GM04504 (cell line): ENCODE results near the gene CEP104.

Experiments
- DNase-seq: peaks from one replicate; pipeline ENCODE4 v3.0.0-alpha.2; 2012; ENCODE audit warnings: low read depth

CEP104 gene

DNA sequence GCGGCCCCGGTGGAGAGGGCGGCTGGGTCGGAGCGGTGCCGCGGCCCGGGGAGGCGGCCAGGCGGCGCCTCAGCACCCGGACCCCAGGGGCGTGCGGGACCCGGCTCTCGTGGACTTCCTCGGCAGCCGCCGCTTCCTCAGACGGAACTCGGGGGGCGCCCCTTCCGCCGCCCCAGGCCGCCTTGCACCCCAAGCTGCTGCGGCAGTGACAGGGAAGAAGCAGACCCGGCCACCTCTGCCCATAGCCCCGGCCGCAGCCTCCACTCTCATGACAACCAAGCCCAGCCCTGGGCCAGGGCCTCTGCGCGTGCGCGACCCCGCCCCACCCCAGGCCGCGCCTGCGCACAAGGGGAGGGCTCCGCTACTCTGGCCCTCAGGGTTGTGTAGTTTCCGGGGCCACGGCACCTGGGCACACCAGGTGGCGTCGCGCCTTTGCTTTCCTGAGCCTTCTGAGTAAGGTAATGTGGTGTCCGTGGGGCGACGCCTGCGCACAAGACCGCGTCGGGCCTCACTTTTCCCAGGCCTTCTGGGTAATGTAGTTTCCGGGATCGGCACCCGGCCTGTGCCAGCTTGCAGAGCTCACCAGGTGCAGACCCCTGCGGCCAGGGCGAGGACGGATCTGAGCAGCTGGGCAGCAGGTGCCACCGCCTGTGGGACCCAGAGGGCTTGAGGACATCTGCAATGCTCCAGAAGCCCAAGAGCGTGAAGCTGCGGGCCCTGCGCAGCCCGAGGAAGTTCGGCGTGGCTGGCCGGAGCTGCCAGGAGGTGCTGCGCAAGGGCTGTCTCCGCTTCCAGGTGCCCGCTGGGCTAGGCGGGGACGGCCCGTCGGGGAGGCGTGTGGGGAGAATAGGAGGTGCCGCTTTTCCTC is at the start of gene CEP104, which contains the start of gene DFFB:
Gene CEP104 (minus strand): TSS at position 289 of the 868 bp plus-strand sequence. CDS start 4,804 bp downstream, outside the sequence.
Gene DFFB (plus strand): TSS at position 554 of the 868 bp plus-strand sequence. CDS start 128 bp downstream, at position 682.
- DNase-seq: peak; percentile 48

DNA sequence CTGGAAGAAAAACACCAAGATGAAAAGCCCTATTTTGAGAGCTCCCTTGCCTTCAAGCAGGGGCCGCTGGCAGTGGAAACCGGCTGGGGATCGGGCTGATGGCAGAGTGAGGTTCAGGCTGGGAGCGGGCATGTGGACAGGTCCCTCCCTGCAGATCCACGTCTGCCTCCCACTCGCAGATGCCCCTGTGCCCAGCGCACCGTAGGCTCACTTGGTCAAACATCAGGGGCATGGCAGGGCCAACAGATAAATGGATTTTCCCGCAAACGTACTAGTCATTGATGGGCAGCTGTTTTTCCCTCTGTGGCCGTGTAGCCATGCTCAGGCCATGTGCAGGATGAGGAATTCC is 49.6 kb upstream of the CEP104 start:
- DNase-seq: no peak

DNA sequence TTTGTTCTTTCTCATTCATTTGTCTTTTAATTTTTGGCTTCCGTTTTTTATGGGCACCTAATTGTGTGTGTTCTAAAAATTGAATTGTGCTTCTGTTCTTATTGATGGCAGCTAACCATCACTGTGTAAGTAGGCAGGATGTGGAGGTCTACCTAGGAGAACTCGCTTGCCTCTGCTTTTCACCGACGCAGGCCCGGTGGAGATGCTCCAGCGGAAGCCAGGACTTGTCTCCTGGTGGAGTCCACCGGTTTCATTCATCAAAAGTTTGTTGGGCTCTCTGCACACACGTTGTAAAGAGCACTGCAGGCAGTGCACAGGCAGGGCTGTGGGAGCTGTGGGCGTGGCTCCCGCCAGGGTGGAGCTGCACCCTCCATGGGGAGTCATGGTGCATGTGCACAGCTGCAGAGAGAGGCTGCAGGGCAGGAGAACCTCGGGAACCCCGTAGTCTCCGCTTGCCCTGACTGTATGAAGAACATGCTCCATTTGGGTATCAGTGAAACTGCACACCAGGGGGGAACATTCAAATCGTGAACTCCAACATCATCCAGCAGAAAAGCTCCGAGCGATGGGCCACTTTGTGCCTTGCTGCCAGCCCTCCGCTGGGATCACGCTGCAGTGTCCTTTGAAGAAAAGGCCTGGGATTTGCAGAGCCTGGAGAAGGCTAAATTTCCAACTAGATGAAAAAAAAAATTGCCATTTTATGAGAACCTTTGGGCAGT is 49.1 kb upstream of the CEP104 start:
- no peak for DNase-seq

DNA sequence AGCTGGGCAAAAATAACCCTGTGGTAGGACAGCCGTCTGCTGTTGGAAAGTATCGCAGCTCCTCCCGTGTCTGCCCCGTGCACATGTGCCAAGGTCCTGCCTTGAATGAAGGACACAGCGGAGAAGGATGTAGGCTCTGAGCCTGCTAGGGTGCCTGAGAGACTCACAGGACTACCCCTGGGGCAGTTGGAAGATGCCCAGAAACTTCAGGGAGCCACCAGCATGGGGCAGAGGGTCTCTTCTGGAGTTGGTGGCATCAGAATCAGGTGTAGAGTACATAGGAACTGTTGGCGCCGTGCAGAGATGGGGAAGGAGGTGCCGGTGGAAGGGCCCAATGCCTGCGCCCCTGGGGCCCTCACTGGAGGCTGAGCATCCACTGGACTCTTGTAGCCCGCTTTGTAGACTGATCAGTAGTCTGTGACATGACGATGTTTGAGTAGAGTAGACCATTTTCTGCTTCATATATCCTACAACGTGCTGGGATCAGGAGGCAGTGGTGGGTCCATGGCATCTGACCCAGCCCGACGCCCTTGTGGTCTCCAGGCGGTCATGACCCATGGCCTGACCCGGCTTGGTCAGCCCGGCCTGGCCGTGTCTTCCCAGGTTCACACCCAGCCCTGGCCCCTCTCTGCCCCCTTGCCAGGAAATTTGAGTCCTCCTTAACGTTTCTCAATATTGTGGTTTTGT is 48.4 kb upstream of the CEP104 start:
- no peak for DNase-seq

DNA sequence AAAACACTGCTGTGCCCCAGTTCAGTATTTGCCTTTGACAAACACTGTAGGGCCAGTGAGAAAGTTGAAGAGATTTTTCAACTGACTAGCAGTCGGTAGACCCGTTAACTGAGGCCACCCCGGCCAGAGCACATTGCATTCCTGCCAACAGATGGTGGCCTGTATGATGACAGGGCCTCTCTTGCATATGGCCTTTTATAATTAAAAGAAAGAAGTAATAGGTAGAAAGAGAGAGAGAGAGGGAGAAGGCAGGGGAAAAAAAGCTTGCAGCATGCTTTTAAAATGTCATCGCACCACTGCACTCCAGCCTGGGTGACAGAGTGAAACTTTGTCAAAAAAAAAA is 47.8 kb upstream of the CEP104 start:
- DNase-seq: no peak

DNA sequence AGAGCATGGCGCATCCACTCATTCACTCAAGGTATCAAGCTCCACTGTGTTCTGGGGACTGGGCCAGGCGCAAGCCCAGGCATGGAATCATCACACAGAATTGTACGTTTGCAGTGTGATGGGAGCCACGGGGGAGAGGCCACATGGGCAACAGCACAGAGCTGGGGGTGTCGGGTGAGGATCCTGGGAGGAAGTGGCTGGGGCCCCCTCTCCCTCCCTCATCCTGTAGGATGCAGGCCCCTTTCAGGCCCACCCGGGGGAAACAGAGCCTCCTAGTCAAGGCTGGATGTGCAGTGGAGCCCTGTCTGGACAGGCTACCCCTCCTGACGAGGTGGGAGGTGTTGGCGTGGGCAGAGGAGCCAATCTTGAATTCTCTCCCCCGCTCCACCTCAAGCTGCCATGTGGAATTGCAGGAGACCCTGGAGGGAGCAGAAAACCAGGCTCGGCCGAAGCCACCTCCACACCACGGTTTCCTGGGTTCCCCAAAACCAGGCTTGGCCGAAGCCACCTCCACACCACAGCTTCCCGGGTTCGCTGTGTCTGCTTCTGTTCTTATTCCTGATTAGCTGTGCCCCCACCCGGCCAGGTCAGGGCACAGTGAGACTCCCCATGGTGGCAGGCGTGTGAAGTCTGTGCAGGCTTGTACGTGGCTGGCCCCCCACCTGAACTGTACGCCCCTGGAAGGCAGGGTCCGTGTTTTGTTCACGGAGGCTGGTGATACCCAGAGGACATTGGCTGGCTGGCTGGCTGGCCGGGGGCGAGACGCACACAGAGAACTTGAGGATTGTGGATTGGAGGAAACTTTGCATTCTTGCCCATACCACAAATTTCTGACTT is 47.2 kb upstream of the CEP104 start:
- no peak for DNase-seq

DNA sequence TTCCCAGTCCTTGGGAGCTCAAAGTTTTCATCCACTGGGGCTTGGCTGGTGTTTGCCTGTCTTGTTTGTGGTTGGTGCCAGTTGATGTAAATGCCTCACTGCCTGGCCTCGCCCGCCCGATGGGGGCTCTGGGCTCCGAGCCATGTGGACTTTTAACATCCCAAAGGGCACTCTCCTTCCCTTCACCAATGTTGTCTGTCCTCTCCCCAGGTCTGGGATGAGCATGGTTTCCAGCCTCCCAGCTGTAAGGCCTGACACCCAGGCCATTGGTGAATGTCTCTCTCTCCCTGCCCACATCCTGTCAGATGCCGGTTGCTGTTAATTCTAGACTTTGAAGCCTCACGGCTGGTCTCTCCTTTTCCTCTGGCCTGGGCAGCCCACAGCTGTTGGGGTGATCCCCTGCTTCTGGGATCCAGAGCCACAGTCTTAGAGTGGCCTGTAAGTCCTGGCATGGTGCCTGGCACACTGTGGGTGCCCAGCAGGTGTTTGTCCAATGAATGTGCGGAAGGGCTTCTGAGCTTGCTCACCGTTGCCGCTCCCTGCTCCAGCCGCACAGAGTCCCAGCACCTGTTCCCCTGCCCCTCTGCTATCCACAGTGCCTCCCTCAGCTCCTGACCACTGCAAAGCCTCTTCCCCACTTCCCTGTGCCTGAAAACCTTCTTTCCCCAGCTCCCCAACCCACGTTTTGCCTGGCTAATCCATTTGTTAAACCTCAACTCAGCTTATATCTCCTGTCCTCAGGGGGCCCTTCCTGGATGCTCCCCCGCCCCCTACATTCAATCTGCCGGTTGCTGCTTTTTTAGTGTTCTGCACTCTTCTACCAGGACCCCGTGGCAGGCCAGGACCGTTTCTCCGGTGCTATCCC is 46.4 kb upstream of the CEP104 start:
- no peak for DNase-seq

DNA sequence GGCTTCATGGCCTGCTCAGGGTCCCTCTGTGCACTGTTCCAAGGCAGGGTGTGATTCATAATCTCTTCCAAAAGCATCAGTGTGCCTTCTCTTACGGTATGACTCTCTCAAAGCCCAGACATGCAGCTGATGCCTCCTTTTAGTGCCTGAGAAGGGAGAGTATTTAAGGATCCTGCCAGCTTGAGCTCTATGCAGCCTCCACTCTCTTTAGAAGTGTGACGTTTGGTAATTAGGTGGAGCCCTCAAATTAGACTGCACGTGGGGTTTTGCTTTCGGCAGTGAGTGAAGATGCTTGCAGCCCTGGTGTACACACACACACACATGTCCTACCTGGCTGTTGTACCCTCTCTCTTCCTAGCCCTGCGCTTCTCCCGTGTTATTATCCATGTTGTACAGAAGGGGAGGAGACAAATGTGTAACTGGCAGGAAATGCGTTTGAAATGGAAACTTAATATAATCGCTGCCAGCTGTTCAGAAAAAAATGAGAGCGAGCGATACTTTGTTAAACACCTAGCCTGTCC is 45.6 kb upstream of the CEP104 start:
- DNase-seq: no peak

DNA sequence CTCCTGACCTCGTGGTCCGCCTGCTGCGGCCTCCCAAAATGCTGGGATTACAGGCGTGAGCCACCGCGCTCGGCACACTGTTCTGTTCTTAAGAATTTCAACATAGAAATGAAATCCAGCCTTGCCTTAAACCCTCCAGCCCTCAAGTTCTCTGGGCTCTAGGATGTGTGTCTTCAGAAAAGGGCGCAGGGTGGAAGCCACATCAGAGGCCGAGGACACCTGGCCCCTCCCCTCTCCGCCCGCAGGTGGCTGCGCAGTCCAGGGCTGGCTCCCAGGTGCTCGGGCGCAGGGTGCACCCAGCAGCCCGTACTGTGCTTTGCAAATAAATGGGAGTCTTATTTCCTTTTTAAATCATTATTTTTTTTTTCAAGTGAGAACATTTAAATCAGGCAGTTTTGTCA is 45.1 kb upstream of the CEP104 start:
- DNase-seq: no peak

DNA sequence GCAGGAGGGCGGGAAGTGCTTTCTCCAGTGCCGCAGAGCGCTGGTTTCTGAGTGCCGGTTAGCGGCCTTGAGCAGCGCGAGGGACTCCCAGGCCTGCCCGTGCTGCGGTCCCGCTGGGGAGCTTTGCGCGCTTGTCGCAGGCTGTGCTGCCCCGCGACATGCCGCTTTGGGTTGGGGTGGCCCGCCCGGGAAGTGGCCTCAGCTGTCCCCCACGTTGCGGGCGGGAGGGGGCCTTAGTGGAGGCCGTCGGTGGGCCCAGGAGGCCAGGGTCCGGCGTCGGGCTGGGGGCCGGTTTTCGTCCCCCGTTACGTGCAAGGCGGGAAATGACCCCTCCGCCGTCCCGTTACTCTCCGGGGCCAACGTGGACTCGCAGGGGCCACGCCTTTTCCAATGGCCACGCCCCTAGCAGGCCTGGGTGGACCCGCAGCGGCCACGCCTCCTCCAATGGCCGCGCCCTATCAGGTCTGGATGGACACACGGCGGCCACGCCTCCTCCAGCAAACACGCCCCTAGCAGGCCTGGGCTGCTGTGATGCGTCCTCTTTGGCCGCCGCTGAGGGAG is 44.0 kb upstream of the CEP104 start:
- DNase-seq: peak; percentile 94

DNA sequence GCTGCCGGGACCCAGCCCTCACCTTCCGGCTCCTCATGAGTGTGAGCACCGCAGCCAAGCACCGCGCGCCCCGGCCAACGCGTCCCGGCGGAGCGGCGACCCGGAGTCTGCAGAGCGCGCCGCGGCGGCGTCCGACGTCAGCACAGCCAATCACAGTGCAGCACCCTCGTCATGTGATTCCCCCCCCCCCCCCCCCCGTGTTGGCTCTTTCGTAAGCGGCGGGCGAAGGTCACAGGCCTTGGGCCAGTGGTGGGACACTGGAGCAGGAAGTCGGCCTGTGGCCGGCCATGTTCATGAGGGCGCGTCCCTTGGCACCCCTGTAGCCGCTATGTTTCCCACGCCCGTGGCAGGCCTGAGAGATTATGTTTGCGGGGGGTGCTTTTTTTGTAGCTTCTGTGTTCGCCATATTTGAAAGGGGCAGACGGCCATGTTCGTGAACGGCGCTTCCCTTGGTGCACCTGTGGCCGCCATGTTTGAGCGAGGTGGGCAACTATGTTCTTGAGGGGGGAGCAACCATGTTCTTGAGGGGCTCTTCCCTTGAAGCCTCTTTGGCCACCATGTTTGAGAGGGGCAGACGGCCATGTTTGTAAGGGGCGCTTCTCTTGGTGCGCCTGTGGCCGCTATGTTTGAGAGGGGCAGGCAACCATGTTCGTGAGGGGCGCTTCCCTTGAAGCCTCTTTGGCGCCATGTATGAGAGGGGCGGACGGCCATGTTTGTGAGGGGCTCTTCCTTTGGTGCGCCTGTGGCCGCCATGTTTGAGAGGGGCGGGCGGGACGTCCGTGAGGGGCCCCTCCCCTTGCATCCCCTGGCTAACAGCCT is 43.3 kb upstream of the CEP104 start, which contains the start of gene C1orf174:
Gene C1orf174 (minus strand): TSS at position 123 of the 819 bp plus-strand sequence. CDS start 86 bp downstream, at position 37.
- peak; percentile 97 for DNase-seq

DNA sequence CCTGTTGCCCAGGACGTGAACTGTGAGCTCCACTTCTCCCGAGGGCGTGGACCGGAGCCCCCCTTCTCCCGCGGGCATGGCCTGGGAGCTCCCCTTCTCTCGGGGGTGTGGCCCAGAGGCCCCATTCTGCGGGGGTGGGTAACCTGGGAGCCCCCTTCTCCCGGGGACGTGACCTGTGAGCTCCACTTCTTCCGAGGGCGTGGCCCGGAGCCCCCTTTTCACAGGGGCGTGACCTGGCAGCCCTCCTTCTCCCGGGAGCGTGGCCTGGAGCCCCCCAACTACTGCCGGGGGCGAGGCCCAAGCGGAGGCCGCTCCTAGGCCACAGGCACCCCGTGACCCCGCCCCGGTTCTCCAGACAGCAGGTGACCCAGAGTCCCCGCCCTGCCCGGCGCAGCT is 42.7 kb upstream of the CEP104 start:
- DNase-seq: no peak

DNA sequence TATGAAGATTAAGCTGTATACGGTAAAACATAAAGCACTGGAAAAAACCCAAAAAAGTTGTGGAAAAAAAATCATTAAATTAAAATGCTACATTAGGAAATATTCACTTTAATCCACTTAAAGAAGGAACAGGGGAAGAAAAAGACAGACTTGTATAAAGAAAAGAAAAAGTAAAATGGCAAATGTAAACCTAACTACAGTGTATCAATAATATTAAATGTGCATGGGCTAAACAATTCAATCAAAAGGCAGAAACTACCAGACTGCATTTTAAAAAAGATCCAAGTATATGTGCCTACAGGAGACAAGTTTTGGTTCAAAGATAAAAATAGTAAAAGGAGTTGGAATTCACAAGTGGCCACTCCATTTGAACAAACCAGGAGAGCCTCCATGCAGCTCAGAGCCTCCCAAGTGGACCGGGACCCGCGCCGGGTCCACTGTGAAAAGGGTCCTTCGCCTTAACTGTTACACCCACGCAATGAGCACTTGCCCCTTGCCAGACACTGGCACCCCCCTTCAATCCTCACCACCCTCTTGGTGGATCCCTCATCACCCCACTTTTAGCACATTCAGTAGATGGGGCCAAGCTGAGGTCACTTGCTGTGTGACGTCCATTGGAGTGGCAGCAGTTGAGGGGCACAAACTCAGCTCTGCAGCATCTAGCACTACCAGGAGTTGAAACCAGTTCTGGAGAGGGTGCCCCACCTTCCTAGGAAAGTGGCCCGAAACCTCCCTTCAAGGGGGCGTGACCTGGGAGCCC is 42.2 kb upstream of the CEP104 start:
- no peak for DNase-seq

DNA sequence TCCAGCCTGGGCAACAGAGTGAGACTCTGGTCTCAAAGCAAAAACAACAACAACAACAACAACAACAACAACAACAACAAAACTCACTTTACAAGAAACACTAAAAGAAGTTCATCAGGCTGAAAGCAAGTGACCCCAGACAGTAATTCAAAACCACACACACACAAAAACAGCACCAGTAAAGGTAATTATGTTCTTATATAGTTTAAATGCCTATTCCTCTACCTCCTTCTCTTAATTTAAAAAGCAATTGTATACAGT is 41.4 kb upstream of the CEP104 start:
- no peak for DNase-seq

DNA sequence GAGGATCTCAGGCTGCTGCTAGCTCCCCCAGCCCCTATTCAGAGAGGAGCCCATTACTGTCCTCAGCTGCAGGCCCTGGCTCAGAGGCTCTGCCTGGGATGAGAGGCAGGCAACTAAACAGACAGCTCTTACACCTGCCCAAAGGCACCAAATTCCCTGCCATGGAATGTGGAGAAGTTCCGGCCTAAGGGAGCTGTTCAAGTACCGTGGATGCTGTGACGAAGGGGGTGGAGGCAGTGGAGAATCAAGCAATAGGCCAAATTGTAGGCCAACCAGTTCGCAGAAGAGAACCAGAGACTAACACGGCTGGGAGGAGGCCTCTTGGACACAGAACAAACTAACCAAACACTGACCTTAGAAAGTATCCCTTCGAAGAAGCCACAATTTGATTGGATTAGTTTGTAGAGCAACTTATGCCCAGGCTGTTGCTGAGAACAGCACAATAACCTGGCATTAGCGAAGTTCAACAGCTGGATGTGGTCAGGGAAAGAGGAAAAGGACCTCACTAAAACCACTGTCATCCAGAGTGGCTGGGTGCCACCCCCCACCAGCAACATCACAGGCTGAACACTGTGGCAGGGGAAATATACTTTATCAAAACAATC is 39.5 kb upstream of the CEP104 start:
- no peak for DNase-seq

DNA sequence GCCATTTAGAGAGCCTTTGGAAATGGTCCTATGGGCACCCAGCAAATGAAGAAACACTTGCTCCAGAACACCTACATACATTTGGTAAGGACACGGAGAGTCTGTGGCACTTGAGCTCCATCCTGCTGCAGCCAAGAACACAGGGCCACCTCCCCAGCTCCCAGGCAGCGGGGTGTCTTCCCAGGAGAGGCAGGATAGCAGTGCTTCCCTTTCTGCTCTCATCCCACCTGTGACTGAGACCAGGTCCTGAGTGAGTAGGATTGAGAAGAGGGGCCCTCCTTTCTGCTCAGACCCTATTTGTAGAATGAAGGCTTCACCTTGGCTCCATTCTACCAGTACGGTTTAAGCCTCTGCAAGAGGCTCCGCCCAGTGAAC is 38.9 kb upstream of the CEP104 start:
- DNase-seq: no peak

DNA sequence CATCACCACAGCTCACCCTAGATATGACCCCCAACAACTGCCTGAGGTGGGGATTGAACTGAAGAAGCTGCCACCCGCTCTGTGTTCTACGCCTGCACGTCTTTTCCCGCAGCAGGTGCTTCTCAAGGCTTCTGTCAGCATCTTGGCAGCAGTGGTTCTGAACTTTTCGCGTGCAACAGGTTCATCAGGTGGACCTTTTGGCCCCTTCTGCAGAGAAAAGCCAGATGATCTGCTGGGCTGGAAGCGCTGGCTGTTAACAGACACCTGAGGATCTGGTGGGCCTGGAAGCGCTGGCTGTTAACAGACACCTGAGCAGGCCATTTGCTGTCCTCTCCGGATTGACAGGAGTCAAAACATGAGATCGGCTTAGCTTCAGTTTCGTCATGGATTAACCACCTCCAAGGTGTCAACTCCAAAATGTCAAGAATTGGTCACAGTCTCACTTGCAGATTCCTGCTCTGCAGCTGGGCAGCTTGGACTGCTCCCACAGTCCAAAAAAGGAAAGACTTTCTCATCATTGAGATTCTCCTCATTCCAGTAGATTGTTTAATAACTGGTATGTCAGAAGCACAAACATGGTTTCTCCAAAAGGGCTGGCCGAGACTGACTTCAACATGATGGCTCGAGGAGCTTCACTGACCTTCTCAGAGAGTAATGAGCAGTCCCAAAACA is 38.4 kb upstream of the CEP104 start:
- DNase-seq: no peak
